Renal cortical epithelial cell (primary cell): ENCODE data around the gene BCL11B. TPM values are rescaled to one million over a fixed set of nuclear protein-coding genes. Genes with fewer than 3 reads are reported as not detected.
A peak's percentile ranks its signal among the peaks of the same experiment; 100 is the strongest.

Experiments
- DNase-seq: peaks from one replicate; pipeline ENCODE4 v3.0.0-alpha.2; 2011; ENCODE audit warnings: low read depth
- total RNA-seq: library from RNA; depleted of rRNA; stranded (reverse); fragments of >200 nt; gene quantifications from 2 replicates; pipeline ENCODE4 v1.2.3, GENCODE V29; 2014

Gene BCL11B
- total RNA-seq, result 0.17 and 0.20 TPM in 2 replicates

GRCh38 chr14:99271951-99272631, at the start of gene BCL11B:
Gene BCL11B, minus strand, starts transcription at chr14:99272197. Its CDS starts 979 bp downstream, at chr14:99271218.
- DNase-seq, result peak; percentile 68

GRCh38 chr14:99321236-99321925, 49.4 kb upstream of the BCL11B start:
- DNase-seq, result no peak

- DNase-seq, result no peak
Observed at GRCh38 chr14:99320621-99321235, 48.7 kb upstream of the BCL11B start.

- DNase-seq, result peak; percentile 15
Observed at GRCh38 chr14:99320105-99320572, 48.1 kb upstream of the BCL11B start.

DNA sequence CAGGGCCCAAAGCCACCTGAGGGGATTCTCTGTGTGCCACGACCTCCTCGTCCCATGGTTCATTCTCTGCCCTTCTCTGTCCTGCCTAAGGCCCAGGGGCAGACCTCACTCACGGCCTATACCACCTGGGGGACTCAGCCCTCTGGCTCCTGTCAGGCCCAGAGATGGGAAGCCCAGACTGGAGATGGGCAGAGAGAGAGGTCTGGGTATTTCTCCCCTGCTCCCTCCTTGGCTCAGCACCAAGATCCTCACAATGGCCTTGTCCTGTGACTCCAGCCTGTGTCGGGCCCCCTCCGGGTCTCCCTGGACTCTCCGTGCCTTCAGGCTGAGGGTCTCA, 46.9 kb upstream of the BCL11B start:
- no peak for DNase-seq

DNA sequence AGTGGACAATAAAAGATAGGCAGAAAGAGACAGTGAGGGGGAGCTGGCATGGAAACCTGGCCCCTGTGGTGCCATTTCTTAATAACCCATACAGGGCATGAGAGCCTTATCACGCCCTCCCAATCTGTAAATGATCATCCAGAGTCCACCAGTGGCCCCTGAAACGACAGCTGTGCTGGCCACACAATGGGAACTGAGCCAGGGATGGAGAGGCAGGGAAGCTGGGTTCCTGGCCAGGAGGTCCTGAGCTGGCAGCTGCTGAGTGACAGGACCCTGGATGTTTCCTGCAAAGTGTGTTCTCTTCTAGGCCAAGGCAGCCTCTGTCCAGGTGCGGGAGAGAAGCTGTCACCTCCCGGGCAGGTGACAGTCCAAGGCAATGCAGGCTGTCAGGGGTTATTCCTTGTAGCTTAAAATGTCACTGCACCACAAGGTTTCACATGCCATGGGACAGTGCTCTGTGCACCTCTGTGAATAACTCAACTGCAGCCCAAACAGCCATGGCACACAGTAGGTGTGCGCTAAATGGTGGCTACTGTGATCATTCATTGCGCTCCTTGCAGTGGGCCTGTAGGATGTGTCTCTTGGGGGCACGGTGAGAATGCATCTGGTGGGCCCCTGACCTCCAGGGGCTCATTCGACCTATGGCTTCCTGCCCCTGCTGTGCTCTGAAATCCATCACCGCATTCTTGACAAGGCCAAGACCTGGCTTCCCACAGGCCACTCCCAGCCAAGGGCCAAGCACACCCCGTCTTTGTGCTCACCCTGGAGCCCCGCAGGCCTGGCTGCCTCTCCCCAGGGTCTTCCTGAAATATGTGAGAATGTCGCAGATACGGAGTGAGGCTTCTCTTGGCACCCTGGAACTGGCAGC, 46.3 kb upstream of the BCL11B start:
- DNase-seq, result no peak

GRCh38 chr14:99317231-99318090, 45.5 kb upstream of the BCL11B start:
- no peak for DNase-seq

DNA sequence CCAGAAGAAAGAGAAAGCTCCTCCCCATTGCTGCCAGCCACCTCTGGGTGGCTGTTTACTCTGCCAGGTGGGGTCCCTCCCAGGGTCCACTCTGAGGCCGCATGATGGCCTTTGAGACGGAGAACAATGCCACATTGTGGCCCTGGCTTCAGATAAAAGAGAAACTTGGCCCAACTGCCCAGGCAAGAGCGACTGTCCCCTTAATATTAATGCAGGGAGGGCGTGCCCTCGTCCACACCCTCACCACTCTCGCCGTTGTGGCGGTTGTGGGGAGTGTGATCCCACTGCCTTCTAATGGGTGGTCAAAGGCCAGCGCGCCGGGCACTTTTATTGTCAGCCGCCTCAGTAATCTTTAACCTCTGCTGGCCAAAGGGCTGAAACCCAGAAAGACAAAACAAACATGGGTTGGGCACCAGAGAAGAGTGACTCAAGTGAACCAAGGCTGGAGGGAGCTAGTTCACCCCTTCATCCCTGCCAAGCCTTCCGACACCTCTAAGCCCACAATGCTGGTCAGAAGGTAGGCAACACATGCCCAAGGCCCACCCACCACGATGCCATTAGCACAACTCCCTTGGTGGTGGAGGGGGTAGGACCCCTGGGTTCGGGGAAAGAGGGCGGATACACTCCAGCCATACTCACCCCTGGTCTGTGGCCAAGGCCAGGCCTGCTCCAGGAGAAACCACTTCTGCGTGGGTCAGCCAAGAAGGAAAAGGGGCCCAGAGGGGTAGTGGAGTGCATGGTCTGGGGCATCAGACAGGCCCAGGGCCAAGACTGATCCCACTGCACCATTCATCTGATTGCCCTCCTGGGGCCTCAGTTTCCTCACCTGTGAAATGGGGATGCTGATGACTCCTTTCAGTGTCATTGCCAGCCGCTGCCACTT, 44.5 kb upstream of the BCL11B start:
- DNase-seq, result peak; percentile 15

DNA sequence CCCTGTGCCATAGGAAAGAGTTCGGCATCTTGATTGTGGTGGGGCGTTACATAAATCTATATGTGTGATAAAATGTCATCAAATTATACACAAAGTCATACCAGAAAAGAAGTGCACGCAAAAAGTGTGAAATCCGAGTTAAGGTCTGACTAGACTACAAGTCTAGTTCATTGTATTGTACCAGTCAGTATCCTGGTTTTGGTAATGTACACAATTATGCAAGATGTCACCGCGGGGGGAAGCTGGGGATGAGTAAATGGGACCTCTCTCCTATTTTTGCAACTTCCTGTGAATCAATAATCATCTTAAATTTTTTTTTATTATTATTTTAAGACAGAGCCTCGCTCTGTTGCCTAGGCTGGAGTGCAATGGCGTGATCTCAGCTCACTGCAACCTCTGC, 43.2 kb upstream of the BCL11B start:
- DNase-seq, result no peak

DNA sequence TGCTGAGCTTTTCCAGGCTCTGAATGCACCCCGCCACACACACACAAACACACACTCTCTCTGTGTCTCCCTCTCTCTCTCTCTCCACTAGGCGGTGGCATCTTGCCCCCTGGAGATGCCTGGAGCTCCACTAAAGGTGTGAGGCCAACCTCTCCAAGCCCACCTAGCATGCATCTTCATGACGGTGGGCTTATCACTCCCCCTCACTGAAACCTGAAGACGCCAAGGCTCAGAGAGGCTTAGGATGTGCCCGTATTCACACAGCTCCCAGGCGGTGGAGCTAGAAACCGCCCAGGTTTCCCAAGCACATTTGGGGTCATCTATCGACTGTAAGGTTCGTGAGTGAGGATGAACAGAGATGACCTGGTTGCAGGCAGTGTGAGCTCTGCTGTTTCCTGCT, 42.6 kb upstream of the BCL11B start:
- no peak for DNase-seq

GRCh38 chr14:99313234-99313633, 41.2 kb upstream of the BCL11B start:
- DNase-seq, result no peak

GRCh38 chr14:99312106-99312505, 40.1 kb upstream of the BCL11B start:
- DNase-seq, result no peak

- no peak for DNase-seq
Observed at GRCh38 chr14:99309220-99309766, 37.3 kb upstream of the BCL11B start.

GRCh38 chr14:99304208-99304607, 32.2 kb upstream of the BCL11B start:
- no peak for DNase-seq

DNA sequence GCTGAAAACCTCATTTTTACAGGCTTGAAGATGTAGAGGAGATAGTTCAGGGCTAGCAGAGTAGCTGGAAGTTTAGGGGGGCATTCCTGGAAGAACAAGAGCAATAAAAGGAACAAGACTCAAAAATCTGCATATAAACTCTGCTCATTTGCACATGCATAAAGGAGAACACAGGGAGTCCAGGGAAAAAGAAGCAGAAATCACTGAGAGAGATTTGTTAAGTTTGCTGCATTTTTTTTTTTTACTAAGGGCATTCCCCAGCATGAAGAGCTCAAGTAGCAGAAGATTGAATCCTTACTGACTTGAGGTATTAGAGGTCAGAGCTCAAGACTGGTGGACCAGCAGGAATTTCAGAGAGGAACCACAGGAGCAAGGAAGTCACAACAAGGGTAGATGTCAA, 28.2 kb upstream of the BCL11B start:
- no peak for DNase-seq

DNA sequence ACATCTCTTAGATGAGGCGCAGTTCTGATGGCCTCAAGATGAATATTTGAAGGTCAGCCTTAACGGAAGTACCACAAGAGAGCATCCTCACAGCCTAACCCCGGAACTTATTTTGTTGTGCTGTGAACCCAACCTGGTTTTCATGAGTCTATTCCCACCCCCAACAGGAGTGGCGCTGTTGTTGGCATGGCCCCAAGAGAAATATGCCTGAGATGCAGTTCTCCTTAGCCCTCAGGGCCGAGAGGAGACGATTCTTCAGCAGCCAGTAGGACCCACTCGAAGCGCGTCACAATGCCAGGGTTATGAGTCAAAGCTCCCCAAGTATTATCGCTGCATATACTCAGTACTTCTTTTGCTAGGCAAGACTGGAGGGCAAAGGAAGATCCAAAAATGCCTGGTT, 24.5 kb upstream of the BCL11B start:
- DNase-seq, result no peak

GRCh38 chr14:99289394-99290189, 17.6 kb upstream of the BCL11B start:
- DNase-seq, result no peak

GRCh38 chr14:99288948-99289347, 17.0 kb upstream of the BCL11B start:
- DNase-seq, result no peak
